HS-5 (cell line): ENCODE measurements around the gene SSR3.
"Not testable (repeated sequence)": the region's sequence is repeated elsewhere in the genome, so short reads cannot be mapped to it uniquely, and the experiment has no call there.

Experiments used
- DNase-seq: peaks from one replicate; pipeline ENCODE4 v3.0.0-alpha.2; 2012; ENCODE audit warnings: low read depth

The SSR3 gene

DNA sequence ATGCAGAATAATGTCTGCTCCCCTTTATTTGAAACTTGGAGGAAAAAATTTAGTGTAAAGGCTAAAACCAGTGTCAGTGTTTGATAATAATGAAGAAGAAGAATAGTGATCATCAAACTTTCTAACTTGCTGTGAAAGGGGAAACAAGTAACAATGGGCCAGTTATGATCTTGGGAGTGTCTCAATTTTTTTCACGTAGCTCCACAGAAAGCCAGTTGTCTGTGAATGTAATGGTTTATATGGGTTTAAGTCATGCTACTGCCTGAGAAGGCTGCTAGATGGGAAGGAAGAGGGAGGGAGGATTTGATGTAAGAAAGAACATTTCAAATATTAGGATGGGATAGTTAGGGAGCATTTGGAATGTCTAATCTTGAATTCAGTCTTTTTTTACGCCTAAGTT, 21.1 kb upstream of the SSR3 start:
- no peak for DNase-seq

DNA sequence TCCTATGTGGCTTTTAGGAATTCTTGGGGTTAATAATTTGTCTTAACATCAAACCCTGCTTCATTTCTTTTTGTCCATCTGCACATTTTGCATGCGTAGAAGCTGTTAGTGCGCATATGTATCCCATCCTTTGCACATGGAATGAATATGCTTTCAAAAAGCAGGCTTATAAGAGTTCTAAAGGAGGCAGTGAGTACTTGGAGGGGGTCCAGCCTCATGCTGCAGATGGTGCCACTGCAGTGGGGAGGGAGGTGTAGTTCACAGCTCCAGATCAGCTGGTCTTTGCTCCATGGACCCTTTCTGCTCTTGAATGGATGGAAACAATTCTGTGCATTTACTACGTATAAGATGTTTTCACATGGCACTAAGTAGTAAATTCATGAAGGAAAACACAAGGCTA, 20.7 kb upstream of the SSR3 start:
- DNase-seq = no peak

DNA sequence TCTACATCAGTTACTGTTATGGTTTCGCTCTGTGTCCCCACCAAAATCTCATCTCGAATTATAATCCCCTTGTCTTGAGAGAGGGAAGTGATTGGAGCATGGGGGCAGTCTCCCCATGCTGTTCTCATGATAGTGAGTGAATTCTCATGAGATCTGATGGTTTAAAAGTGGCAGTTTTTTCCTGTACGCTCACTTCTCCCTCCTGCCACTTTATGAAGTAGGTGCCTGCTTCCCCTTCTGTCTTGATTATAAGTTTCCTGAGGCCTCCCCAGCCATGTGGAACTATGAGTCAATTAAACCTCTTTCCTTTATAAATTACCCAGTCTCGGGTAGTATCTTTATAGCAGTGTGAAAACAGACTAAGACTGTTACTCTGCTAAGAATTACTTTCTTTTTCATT, 15.0 kb upstream of the SSR3 start:
- DNase-seq = not testable (repeated sequence)

DNA sequence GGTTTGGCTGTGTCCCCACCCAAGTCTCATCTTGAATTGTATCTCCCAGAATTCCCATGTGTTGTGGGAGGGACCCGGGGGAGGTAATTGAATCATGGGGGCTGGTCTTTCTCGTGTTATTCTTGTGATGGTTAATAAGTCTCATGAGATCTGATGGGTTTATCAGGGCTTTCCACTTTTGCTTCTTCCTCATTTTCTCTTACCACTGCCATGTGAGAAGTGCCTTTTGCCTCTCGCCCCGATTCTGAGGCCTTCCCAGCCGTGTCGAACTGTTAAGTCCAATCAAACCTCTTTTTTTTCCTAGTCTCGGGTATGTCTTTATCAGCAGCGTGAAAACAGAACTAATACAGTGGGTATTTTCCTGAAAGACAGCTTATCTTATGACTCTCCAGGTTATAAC, 14.1 kb upstream of the SSR3 start:
- DNase-seq = not testable (repeated sequence)

DNA sequence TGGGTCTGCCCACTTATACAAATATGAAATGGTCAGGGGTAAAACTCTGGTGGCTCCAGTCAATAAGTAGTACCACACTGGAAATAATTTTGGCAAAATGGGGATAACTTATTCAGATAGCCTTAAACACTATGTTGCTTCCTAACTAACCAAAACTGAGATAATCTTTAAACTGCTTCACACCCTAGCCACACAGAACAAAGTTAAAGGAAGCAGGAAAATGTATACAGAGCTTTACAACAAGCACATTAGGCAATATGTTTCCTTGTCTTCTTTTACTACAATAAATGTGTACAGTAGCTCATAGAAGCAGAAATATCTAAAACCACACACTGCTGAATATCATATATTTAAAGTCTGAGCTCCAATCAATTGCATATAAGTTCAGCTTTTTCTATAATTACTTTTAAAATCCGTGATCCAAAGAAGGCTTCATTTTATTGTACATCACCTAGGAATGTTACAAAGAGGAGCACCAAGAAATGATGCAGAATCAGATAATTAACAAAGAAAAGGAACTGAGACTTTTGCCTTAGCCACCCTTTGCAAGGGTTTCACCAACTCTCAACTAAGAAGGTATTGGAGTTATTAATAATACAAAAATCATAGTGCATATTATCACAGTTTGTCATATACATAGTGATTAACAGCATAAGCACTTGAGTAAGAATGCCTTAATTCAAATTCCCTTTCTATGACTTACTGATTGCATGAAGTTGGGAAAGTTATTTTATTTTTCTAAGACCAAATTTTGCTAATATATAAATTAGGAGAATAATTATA, 9.2 kb upstream of the SSR3 start:
- DNase-seq = no peak

DNA sequence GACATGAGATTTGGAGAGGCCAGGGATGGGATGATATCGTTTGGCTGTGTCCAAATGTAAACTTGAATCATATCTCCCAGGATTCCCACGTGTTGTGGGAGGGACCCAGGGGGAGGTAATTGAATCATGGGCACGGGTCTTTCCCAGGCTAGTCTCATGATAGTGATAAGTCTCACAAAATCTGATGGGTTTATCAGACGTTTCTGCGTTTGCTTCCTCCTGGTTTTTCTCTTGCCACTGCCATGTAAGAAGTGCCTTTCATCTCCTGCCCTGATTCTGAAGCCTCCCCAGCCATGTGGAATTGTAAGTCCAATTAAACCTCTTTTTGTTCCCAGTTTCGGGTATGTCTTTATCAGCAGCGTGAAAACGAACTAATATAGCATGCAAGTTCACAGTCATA, 7.6 kb upstream of the SSR3 start:
- DNase-seq = not testable (repeated sequence)

DNA sequence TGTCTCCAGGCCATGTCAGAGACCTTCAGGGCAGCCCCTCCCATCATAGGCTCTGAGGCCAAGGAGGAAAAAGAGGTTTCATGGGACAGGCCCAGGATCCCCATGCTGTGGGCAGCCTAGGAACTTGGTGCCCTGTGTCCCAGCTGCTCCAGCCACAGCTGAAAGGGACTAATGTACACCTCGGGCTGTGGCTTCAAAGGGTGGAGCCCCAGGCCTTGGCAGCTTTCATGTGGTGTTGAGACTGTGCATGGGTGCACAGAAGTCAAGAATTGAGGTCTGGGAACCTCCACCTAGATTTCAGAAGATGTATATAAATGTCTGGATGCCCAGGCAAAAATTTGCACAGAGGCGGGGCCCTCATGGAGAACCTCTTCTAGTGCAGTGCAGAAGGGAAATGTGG, 6.6 kb upstream of the SSR3 start:
- DNase-seq = no peak

DNA sequence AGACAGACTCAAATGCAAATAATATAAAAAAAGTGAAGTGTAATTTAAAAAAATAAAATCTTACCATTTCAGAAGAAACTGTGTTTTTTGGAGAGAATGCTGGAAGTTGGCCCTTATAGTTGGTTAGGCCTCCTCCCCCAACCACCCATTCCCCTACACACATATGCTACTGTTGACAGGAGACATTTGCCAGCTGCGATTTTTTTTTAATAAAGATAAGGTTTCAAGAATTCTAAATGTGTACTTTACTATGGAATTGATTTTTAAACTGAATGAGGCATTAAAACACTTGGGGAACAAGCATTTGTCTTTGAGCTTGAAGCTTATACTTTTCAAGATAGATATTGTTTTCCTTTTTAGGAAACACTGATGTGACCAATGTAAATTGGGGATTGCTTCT, 4.4 kb upstream of the SSR3 start:
- no peak for DNase-seq

DNA sequence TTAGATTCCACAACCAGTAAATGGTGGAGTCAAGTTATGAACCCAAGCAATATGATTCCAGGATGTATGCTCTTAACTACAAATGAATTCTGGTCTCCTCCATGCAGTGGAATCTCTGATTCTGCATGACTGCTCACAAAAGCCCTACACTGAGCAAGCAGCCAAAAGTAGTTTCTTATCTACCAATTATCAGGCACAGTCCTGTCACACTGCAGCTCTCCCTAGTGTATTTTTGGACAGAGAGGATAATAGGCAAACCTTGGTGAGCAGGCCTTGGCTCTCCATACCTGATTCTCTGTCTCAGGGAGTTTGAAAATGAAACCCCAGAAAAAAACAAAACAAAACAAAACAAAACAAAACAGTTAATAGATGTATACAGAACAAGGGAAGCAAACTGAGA, 3.5 kb upstream of the SSR3 start:
- no peak for DNase-seq

DNA sequence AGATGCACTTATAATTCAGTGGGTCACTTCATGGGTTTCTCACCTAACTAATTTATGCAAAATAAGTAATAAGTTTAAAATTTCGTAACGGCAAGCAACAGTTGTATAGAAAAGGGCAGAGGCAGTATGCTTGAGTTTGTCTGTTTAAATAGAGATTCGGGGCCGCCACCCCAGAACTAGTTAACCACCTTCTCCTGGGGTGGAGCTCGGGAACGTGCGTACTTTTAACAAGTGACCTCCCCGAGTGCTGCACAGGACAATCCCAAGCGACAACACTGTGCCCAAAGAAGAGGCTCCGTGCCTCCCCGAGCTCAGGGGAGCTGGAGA, 439 bp downstream of the SSR3 start:
- no peak for DNase-seq

DNA sequence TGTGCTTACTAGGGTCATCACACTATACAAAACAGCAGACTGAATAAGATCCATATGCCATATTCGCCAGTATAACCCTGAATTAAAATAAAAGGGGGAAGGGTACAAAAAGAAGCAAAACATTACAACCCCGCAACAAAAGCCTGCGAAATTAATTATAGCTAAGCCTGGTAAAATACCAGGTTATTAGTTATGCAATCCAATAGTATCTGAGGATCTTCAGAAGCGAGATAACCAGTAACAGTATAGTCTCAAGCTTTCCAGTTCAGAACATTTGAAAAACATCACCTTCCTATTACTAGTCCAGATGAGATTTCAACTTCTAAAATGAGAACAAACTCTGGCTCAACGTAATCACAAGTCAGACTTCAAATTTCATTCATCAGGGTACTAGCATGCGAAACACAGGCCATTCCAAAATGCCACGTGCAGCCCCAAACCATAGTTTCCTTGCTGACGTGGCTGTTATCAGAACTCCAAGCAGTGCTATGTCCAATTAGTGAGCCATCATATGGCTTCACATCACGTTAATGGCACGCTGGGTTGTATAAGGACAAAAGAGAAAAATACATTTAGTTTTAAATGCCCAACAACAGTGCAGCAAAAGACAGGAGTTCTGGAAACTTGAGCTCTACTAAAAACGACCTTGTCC, 1.1 kb downstream of the SSR3 start:
- DNase-seq = no peak

DNA sequence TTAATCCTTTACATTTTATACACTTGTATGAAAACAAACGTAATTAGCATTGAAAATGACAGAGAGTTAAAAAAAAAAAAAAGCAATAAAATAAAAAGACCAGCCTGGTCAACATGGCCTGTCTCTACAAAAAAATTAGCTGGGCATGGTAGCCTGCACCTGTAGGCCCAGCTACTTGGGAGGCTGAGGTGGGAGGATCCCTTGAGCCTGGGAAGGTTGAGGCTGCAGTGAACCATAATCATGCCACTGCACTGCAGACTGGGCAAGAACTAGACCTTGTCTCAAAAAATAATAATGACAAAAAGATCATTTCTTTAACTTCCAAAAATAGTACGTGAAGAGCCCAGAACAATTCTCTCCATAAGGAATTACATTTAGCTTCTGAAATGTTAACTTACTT, 1.9 kb downstream of the SSR3 start:
- DNase-seq = no peak

DNA sequence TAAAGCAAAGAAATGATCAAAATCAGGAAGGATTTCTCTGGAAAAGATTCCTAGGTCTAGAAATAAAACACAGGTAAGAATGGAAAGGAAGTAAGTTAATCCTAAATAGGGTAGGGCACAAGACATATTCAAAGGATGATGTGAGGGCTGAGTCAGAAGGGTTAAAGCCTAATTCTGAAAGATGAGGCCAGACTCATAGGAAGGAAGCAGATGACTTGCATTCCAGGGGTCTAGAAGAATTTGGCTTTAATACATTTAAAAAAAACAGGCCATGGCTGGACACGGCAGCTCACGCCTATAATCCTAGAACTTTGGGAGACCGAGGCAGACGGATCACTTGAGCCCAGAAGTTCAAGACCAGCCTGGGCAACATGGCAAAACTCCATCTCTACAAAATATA, 3.2 kb downstream of the SSR3 start:
- peak; percentile 95 for DNase-seq

DNA sequence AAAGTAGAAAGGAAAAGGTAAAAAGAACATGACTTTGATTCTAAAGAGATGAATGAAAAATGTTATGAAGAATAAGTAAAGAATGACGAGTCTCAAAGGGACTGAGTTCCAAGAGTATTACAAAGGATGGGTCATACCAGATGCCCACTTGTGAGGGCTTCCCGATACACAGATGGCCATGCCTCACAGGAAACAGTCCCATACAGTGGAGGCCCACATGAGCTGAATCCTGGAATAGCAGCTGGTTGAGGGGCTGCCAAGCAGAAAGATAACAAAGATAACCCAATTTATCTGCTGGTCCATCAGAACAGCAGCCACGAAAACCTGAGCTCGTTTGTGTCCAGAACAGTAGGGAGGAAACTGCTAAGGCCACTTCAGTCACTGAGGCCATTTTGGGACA, 3.7 kb downstream of the SSR3 start:
- peak; percentile 82 for DNase-seq

DNA sequence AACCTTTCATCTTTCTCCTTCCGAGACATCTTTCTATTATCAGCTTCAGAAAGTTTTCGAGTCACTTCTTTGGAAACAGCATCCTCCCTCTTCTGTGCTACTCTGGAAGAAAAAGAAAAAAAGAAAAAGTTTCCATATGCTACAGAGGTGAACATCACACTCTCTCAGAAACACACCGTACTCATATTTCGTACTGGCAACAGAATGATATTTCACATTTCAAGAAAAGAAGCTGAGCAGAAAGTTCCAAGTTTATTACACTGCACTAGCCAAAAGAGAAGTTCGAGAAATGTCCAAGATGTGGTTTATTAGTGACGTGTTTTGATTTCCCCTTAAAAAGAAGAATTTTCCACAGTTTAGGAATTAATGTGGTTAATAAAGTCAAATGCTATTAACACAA, 6.0 kb downstream of the SSR3 start:
- DNase-seq = no peak

DNA sequence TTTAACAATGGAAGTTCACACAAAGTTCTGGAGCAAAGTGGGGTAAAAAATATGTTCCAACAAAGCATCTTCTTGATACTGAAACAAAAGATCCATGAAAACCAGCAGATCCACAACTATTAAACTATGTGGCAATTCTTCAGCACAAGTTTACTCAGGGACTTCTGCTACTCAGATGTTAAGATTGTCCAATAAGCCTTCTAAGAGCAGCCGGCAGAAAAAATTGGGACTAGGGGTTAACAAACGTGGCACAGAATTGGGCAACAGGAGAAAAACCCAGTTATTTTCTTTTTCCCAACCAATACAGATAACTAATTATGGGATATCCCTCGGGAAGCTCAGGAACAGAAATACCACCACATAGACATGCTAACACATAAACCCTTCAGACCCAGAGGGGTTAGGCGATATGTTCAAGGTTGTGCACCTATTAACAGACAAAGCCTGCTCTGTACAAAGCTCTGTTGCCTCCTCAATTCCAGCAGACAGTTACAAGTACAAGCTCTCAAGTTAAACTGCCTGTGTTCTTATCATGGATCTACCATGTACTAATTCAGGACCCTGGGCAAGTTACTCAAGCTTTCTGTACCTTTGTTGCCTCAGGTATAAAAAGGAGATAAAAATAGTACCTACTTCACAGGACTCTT, 6.8 kb downstream of the SSR3 start:
- no peak for DNase-seq

DNA sequence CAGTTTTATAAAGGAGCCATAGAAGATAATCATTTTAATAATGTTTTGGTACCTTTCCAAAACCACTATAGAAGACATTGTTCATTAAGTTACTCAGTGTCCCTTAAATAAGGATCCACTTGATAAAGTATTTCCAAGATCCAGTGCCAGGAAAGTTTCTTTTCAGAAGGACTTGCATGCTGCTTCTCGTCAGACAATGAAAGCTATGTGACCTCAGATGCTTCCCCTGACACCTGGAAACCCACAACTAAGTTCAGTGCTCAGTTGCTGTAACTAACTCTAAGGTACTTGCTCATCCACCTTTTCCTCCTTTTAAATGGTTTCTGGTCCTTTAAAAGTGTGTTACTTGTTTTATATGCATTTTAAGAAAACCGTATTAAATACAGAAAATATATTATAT, 7.3 kb downstream of the SSR3 start:
- no peak for DNase-seq

DNA sequence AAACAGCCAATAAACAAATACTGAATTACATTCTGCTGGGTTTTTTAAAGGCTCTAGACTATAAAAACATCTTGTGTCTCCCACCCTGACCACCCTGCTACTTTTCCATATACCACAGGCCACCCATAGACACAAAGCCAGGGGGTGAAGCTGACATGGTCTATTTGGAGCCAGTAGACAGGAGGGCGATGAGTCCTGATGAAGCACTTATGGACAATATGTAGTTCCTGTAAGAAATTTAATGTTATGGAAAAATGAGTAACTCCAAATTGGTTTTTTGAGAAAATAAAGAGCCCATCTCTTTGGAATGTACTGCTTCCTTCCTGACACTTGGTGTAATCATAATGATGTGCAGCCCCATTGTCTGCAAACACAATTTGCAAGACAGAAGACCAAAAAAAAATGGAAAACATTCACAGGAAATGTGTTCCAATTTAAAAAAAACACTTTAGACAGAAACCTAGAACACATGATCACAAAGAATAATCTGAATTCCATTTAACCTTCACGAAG, 11.8 kb downstream of the SSR3 start:
- DNase-seq = no peak

DNA sequence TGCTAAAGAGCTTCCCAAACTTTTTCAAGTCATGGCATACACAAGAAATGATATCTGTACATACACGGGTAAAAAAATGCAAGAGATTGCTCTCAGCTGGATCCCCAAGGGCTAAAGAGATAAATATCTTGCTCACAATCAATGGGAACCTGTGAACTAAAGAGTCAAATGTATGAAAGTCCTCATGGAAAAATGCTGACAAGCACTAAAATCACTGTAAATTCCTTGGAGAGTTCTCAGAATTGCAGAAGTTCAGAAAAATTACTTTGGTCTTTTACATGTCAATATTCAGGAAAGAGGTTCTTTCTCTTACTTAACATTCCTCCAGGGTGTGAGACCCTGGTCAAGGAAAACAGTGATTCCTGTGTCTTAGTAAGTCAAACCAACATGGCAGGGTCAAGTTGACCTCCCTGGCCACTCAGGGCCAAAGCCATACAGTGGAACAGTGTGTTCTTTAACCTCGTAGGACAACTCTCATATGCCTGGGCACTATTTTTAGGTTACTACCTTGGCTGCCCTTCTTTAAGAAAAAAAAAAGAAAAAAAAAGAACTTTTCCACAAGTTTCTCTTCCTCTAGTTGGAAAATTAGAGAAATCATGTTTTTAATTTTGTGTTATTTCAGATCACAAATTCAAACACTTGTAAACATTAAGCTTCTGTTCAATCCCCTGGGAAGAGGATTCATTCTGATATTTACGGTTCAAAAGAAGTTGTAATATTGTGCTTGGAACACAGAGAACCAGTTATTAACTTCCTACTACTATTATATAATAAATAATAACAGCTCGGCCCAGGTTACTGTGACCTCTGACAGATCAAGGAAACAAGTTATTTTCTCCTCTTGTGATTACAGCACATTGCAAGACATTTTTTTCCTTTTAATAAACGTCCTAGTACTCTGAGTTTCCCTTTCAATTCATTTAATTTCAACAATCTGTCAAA, 12.5 kb downstream of the SSR3 start:
- DNase-seq = no peak

DNA sequence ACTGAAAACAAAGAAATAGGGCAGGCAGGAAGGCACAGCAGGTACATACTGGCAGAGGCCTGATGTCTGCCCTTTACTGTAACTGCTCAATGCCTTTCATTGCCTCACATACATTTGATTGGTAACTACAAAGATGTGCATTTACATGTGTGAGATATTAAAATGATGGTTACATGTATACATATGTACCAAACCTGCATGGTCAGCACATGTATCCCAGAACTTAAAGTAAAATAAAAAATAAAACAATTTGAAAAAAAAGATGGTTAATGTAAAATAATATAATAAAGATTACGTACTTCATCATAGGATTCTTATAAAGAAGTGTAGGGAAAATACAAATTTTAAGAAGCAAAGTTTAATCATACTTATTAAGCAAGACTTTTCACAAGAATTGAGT, 15.1 kb downstream of the SSR3 start:
- DNase-seq = no peak

DNA sequence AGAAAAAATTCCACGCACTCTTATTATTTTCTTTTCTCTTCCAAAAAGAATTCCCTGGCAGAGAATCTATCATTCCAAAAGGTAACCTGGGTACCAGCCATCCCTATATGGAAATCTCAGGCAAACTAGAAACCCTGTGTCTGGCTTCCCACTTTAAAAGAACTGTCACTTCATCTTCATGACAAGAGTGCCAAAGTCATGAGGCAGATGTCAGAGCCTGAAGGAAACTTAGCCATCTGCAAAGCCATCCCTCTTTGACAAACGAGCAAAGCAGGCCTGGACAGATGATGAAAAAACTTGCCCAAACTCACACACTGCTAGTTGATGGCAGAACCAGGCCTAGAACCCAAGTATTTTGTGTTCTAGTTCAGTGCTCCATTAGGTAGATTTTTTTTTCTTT, 15.9 kb downstream of the SSR3 start:
- DNase-seq = no peak
